Chondrocyte (in vitro differentiated cells): ENCODE data around the gene MSANTD1. TPM values are rescaled to one million over a fixed set of nuclear protein-coding genes. Genes with fewer than 3 reads are reported as not detected.

Experiments
- DNase-seq: peaks from one replicate; pipeline ENCODE4 v3.0.0; 2021; ENCODE audit warnings: mixed read lengths, low spot score
- H3K27ac Mint-ChIP-seq: one replicate; pipeline ENCODE4 v1.8.0; 2021; ENCODE audit warnings: mild to moderate bottlenecking, moderate library complexity, mixed read lengths; ENCODE audit not compliant: unreplicated experiment
- H3K27me3 Mint-ChIP-seq: 2 replicates; pipeline ENCODE4 v1.8.0; 2021; ENCODE audit warnings: low read depth, mixed read lengths
- H3K36me3 Mint-ChIP-seq: 2 replicates; pipeline ENCODE4 v1.8.0; 2021; ENCODE audit warnings: low read depth, mixed read lengths
- H3K4me1 Mint-ChIP-seq: 2 replicates; pipeline ENCODE4 v1.8.0; 2021; ENCODE audit warnings: low read depth, mild to moderate bottlenecking, mixed read lengths
- H3K4me3 Mint-ChIP-seq: one replicate; pipeline ENCODE4 v1.8.0; 2021; ENCODE audit warnings: mild to moderate bottlenecking, moderate library complexity, mixed read lengths; ENCODE audit not compliant: unreplicated experiment
- H3K9me3 Mint-ChIP-seq: 2 replicates; pipeline ENCODE4 v1.8.0; 2021; ENCODE audit warnings: low read depth, mixed read lengths
- CTCF ChIP-seq: fragments of 200-600 bp; sonication (generic); IDR thresholded peaks from 2 replicates; pipeline ENCODE4 v1.5.0; 2021; ENCODE audit warnings: antibody characterized with exemption, mild to moderate bottlenecking, moderate library complexity
- total RNA-seq: library from RNA; stranded (reverse); gene quantifications from 3 replicates; pipeline ENCODE4 v1.2.1, GENCODE V29; 2021

MSANTD1 gene
- total RNA-seq, 1 donor from 2014 or later: 0.55 TPM

- Mint-ChIP-seq H3K27me3 (no peaks in the 10 kb centered on the region), H3K4me1 (peaks cover 5% of the 10 kb centered on the region), H3K36me3 (peaks cover 22% of the 10 kb centered on the region), H3K27ac (no peak overlapping the region), H3K4me3 (no peak overlapping the region), H3K9me3 (no peaks in the 10 kb centered on the region)
- no peak for TF ChIP-seq CTCF
- DNase-seq: no peak
Observed at GRCh38 chr4:3237266-3237665, 11.7 kb upstream of the MSANTD1 start.

DNA sequence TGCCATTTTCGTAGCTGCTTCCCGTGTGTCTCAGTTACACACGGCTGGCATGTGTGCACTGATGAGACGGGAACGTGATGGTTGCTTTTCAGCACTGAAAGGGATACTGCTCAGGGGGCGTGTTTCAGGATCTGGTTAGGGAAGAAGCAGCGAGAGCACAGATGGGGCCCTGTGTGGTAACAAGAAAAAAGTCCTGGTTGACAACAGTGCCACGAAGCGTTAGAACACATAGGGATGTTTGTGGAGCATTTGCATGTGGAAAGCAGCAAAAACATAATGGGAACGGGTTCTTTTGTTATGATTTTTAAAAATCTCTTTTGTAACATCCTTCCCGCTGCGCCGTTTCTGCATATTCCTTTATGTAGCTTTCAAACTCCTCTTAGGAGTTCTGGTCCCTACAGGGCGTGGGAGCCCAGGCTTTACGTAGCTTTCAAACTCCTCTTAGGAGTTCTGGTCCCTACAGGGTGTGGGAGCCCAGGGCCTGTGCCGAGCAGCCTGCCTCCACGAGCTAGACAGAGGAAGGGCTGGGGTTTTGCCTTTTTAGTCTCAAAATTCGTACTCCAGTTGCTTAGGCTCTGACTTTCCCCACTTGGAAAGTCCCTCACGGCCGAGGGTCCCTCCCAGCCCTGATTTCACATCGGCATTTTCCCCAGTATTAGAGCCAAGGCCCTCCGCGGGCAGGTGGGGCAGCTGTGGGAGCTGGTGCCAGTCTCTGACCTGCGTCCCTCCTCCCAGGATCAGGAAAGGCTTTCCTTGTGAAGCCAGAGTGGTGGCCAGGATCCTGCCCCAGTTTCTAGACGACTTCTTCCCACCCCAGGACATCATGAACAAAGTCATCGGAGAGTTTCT is 11.0 kb upstream of the MSANTD1 start:
- Mint-ChIP-seq H3K27me3 (no peaks in the 10 kb centered on the region), H3K27ac (no peak overlapping the region), H3K9me3 (no peaks in the 10 kb centered on the region), H3K4me3 (no peak overlapping the region), H3K36me3 (peaks cover 21% of the 10 kb centered on the region), H3K4me1 (peaks cover 5% of the 10 kb centered on the region)
- TF ChIP-seq CTCF: no peak
- no peak for DNase-seq

DNA sequence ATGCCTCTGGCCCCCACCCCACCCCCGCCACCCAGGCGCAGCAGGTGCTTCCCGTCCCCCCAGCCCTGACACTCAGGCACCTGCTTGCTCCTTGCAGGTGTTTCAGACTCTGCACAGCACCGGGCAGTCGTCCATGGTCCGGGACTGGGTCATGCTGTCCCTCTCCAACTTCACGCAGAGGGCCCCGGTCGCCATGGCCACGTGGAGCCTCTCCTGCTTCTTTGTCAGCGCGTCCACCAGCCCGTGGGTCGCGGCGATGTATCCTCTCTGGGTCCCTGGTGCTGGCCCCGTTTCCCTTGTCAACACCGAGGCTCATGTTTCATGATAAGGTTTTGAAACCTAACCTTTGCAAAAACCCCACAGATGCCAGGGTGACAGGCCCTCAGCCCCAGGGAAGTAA is 10.2 kb upstream of the MSANTD1 start:
- no peak overlapping the region for H3K4me3 Mint-ChIP-seq
- no peaks in the 10 kb centered on the region for H3K9me3 Mint-ChIP-seq
- H3K36me3 Mint-ChIP-seq: peaks cover 22% of the 10 kb centered on the region
- H3K27ac Mint-ChIP-seq: no peak overlapping the region
- TF ChIP-seq CTCF: no peak
- peaks cover 3% of the 10 kb centered on the region for H3K4me1 Mint-ChIP-seq
- no peaks in the 10 kb centered on the region for H3K27me3 Mint-ChIP-seq
- no peak for DNase-seq

DNA sequence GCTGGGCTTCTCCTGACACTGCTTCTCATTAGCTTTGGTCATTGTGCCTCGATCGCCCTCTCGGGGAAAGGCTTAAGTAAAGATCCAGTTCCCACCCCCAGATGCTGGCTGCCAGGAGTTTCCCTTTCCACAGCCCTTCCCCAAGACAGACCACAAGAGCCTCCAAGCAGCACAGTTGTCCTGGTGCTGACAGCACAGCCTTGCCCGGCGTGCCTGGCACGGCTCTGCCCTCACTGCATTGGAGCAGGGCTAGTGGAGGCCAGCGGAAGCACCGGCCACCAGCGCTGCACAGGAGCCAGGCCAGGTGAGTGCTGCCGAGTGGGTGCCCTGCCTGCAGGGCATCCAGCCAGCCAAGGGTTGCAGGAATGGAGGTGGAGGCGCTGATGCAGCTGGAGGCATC is 9.7 kb upstream of the MSANTD1 start:
- H3K27me3 Mint-ChIP-seq: no peaks in the 10 kb centered on the region
- TF ChIP-seq CTCF: no peak
- no peak for DNase-seq
- H3K4me3 Mint-ChIP-seq: no peak overlapping the region
- H3K9me3 Mint-ChIP-seq: no peaks in the 10 kb centered on the region
- no peaks in the 10 kb centered on the region for H3K4me1 Mint-ChIP-seq
- H3K27ac Mint-ChIP-seq: no peak overlapping the region
- peaks cover 19% of the 10 kb centered on the region for H3K36me3 Mint-ChIP-seq

- no peaks in the 10 kb centered on the region for H3K4me1 Mint-ChIP-seq
- no peak overlapping the region for H3K27ac Mint-ChIP-seq
- no peaks in the 10 kb centered on the region for H3K27me3 Mint-ChIP-seq
- DNase-seq: no peak
- H3K4me3 Mint-ChIP-seq: no peak overlapping the region
- peaks cover 16% of the 10 kb centered on the region for H3K36me3 Mint-ChIP-seq
- H3K9me3 Mint-ChIP-seq: no peaks in the 10 kb centered on the region
- TF ChIP-seq CTCF: no peak
Observed at GRCh38 chr4:3239998-3240920, 8.7 kb upstream of the MSANTD1 start.
